GM12872 (cell line): ENCODE data around the gene HAGHL.
A peak's percentile ranks its signal among the peaks of the same experiment; 100 is the strongest.

ENCODE experiments used
- TF ChIP-seq, protein P1 (sequence below): IDR thresholded peaks from 3 replicates; pipeline ENCODE4 v1.5.1; 2011; ENCODE audit warnings: low read depth, mild to moderate bottlenecking, low read length, moderate library complexity; ENCODE audit not compliant: insufficient read depth

The HAGHL gene

DNA sequence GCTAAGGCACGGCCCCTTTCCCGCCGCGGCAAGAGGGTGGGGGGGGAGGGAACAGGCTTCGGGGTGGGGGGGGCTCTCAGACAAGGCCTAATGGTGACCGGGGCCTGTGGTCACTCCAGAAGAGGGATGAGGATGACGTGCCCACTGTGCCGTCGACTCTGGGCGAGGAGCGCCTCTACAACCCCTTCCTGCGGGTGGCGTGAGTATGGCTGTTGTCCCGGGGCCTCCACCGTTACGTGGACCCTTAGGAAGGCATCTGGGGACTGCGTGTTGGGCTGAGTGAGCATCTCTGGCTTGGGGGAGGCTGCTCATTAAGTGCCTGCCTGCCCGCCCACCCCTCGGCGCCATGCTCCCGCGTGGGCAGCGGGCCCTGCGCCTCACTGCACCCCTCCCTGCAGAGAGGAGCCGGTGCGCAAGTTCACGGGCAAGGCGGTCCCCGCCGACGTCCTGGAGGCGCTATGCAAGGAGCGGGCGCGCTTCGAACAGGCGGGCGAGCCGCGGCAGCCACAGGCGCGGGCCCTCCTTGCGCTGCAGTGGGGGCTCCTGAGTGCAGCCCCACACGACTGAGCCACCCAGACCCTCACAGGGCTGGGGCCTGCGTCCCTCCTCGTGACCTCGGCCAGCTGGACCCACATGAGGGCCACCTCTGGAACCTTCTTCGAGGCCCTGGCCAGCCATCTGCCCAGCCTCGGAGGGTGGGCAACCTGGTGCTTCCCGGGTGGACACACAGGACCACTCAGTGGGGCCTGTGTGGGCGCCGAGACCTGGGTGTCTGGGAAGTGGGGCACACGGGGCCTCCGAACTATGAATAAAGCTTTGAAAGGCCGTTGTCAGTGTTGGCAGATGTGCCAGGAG, 2.2 kb downstream of the HAGHL start:
- TF ChIP-seq, protein P1, sequence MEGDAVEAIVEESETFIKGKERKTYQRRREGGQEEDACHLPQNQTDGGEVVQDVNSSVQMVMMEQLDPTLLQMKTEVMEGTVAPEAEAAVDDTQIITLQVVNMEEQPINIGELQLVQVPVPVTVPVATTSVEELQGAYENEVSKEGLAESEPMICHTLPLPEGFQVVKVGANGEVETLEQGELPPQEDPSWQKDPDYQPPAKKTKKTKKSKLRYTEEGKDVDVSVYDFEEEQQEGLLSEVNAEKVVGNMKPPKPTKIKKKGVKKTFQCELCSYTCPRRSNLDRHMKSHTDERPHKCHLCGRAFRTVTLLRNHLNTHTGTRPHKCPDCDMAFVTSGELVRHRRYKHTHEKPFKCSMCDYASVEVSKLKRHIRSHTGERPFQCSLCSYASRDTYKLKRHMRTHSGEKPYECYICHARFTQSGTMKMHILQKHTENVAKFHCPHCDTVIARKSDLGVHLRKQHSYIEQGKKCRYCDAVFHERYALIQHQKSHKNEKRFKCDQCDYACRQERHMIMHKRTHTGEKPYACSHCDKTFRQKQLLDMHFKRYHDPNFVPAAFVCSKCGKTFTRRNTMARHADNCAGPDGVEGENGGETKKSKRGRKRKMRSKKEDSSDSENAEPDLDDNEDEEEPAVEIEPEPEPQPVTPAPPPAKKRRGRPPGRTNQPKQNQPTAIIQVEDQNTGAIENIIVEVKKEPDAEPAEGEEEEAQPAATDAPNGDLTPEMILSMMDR: no peak

DNA sequence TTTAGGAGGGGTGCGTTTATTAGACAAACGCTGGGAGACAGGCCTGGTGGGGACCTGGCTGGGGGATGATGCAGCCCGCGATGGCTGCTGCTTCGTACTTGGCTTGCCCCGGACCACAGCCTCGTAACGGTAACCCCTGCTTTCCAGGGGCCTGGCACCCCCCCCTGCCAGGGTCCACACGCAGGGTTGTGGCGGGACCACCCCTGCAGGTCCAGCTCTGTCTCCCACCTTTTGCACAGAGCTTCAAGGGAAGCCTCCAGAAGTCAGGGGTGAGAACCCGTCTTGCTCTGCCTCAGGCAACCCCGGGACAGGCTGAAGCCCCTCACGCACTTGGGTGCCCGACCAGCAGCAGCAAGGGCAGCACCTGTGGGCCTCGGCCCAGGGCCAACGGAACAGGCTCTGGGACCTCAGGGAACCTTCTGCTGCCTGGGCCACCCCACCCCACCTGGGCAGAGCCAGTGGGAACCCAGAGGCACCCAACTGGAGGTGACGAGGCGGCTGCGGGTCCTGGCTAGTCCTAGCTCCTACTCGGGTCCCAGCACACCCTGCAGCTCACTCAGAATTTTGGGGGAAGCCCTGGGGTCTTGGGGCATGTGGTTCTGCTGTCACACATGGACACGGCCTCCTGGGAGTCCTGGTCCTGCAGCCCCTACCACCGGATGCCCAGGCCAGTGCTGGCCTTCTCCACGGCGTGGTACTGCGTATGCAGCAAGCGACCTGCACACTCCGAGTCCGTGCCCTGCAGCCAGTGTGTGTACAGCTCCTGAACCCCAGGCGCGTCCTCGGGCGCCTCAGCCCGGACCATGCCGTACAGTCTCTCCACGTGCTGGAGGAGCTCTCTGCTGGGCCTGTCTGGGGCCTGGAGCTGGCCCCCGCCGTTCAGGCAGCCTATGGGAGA, 3.1 kb downstream of the HAGHL start:
- TF ChIP-seq, protein P1: no peak

DNA sequence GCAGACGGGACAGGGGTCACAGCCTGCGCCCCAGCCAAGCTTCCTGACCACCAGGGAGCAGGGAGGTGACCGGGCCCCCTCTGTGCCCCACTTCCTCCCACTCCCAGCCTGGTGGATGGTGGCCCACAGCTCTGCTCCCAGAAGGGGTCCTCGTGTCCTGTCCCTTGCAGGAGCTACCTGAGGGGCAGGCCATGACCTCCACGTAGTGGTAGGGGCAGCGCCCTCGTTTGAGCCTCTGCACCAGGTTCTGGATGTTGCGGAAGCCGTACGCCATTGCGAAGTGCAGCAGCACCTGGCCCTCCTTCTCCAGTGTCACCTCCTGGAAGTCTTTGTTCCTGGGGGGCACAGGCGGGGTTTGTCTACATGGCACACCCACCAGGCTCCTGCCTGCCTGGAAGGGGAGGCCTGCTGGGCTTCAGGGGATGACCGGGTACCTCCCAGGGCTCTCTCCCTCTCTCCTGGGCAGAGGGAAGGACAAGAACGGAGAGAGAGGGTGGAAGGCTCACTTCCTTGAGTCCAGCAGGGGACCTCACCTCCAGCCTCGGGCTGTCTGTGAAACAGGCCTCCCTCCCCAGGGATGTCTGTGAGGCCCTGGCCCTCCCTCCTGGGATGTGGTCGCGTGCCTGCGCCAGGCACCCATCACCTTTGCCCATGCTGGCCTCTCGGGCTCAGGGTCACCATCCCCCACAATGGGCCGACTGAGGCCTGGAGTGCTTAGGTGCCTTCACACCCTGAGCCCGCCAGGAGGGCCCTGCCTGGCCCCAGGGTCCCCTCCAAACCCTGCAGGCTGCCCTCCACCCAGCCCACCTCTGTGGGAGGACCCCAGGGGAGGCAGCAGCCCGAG, 4.0 kb downstream of the HAGHL start:
- TF ChIP-seq, protein P1: no peak

DNA sequence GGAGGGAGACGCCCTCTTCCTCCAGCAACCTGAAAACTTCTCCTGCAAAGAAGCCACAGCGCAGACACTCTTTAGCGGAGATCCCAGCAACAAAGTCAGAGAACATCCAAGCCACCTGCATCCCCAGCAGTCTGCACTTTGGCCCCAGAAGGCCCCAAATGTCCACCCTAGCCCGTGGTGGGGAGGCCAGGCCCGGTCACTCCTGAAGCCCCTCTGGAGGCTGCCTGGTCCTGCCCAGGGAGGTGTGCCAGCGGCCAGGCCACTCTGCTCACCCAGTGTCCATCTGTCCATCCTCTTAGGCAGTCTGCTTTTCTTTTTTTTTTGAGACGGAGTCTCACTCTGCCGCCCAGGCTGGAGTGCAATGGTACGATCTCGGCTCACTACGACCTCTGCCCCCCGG, 5.4 kb downstream of the HAGHL start:
- TF ChIP-seq, protein P1: no peak

DNA sequence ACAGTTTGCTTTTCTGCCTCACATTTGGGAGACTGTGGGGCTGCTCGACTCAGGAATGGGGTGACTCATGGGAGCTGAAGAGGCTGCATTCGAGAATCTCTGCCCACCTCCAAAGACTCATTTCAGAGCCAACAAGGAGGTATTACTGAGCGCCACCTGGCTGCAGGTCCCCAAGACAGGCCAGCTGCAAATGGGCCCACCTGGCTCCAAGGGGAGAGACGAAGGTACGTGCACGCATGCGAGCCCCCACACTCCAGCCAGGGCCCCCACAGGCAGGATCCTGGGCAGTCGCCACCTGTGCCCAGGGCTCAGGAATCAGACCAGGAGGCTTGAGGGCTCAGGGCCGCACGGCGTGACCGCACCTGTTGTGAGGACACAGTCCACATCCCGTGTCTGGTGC, 6.0 kb downstream of the HAGHL start:
- TF ChIP-seq, protein P1: no peak

DNA sequence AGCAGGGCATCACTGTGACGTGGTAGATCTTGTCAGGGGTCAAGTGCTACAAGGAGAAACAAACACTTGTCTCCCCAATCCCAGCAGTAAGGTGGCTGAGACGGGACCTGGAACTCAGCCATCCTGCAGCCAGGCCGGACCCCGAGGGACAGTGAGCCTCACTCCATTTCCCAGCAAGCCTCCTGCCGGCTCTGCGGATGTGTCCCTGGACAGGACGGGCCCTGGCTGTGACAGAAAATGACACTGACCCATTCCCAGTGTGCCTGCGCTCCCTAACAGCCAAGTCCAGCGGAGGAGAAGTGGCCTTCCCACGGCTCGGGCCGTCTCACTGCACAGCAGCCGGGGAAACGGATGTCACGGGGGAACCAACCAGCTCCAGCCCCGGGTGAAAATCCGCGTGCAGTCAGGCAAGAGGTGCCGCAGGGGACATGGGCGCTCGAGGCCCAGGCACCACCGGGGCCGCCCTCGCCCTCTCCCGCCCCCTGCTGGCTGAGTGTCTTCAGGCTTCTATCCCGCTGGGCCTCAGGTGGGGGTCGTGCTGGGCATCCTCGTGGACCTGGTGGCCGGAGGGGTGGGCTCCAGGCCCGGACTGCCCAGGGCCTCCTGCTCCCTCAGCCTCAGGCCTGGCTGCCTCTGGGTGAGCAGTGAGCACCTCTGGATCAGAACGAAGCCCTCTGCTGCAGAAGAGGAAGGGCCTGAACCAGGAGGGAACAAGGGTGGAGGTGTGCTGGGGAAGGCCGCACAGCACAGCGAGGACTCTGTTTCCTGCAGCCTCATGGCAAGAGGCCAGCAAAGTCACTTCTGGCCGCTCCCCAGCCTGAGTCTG, 6.7 kb downstream of the HAGHL start:
- TF ChIP-seq, protein P1: peak; percentile 20; the same call in 1 of the 3 replicates
